ENCODE data around the gene ZNF66.
A peak's percentile ranks its signal among the peaks of the same experiment; 100 is the strongest.
"Not testable (repeated sequence)": the region's sequence is repeated elsewhere in the genome, so short reads cannot be mapped to it uniquely, and the experiment has no call there.

Gene ZNF66

GRCh38 chr19:20776083-20777076, at the start of gene ZNF66:
ZNF66 (plus strand) TSS chr19:20776304; CDS start chr19:20776448, 144 bp downstream.
- peak; percentile 80 to 83 (median 81) for DNase-seq (ENCODE audit: low read depth in 2 of 3, low spot score in 2 of 3)

- DNase-seq (ENCODE audit: low read depth in 2 of 3, low spot score in 2 of 3) = not testable (repeated sequence)
These were observed 25.9 kb upstream of the ZNF66 start for GRCh38 chr19:20750169-20750568.

- not testable (repeated sequence) for DNase-seq (ENCODE audit: low read depth in 2 of 3, low spot score in 2 of 3)
These were observed 23.8 kb upstream of the ZNF66 start for GRCh38 chr19:20752291-20752690.

- DNase-seq (ENCODE audit: low read depth in 2 of 3, low spot score in 2 of 3) = not testable (repeated sequence)
These were observed 6.8 kb upstream of the ZNF66 start for GRCh38 chr19:20769225-20769736.

- no peak for DNase-seq (ENCODE audit: low read depth in 2 of 3, low spot score in 2 of 3)
These were observed 11.7 kb downstream of the ZNF66 start for GRCh38 chr19:20787786-20788185.

GRCh38 chr19:20791806-20792205, 15.7 kb downstream of the ZNF66 start:
- DNase-seq (ENCODE audit: low read depth in 2 of 3, low spot score in 2 of 3) = no peak

- not testable (repeated sequence) for DNase-seq (ENCODE audit: low read depth in 2 of 3, low spot score in 2 of 3)
These were observed 30.5 kb downstream of the ZNF66 start for GRCh38 chr19:20806311-20807262.

GRCh38 chr19:20840371-20840770, 64.3 kb downstream of the ZNF66 start:
- no peak for DNase-seq (ENCODE audit: low read depth in 2 of 3, low spot score in 2 of 3)
